B cell (primary cell): ENCODE measurements around the gene CYP51A1.

Source experiments
- EZH2 ChIP-seq: IDR thresholded peaks from 2 replicates; pipeline ENCODE4 v1.6.1; 2012; ENCODE audit warnings: borderline replicate concordance, low read depth, mild to moderate bottlenecking, moderate library complexity, low read length; ENCODE audit not compliant: insufficient read depth, poor library complexity, severe bottlenecking
- TF ChIP-seq, protein P1 (sequence below): fragments of 200-600 bp; IDR thresholded peaks from one replicate; pipeline ENCODE4 v1.8.0; 2022; ENCODE audit warnings: antibody characterized with exemption, mild to moderate bottlenecking

DNA sequence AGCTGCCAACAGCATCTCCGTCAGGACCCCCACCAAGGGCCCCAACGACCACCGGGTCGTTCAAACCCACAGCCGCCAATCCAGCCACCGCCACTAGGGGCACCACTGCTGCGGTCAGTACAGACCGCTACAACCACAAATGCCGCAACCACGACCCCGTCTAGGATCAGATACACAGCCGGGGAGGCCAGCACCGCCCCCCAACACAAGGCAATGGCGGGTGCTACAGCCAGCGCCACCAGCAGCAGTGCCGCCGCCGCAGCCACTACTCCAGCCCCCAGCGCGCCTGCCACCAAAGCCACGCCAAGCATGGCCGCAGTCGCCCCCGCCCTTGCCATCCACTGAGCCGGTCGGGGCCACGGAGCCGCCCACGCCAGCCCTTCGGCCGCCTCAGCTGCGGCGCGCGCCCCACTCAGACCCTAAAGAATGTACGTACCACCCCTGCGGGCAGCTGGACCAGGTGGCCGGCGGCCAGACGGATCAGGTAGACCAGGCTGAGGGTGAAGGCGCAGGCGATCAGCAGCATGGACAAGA is 473 bp downstream of the CYP51A1 start:
- TF ChIP-seq, protein P1, sequence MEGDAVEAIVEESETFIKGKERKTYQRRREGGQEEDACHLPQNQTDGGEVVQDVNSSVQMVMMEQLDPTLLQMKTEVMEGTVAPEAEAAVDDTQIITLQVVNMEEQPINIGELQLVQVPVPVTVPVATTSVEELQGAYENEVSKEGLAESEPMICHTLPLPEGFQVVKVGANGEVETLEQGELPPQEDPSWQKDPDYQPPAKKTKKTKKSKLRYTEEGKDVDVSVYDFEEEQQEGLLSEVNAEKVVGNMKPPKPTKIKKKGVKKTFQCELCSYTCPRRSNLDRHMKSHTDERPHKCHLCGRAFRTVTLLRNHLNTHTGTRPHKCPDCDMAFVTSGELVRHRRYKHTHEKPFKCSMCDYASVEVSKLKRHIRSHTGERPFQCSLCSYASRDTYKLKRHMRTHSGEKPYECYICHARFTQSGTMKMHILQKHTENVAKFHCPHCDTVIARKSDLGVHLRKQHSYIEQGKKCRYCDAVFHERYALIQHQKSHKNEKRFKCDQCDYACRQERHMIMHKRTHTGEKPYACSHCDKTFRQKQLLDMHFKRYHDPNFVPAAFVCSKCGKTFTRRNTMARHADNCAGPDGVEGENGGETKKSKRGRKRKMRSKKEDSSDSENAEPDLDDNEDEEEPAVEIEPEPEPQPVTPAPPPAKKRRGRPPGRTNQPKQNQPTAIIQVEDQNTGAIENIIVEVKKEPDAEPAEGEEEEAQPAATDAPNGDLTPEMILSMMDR, result peak; percentile 79
- TF ChIP-seq EZH2, result no peak
